ENCODE results near the gene DUSP9.
"Not testable (repeated sequence)": the region's sequence is repeated elsewhere in the genome, so short reads cannot be mapped to it uniquely, and the experiment has no call there.

Gene DUSP9

DNA sequence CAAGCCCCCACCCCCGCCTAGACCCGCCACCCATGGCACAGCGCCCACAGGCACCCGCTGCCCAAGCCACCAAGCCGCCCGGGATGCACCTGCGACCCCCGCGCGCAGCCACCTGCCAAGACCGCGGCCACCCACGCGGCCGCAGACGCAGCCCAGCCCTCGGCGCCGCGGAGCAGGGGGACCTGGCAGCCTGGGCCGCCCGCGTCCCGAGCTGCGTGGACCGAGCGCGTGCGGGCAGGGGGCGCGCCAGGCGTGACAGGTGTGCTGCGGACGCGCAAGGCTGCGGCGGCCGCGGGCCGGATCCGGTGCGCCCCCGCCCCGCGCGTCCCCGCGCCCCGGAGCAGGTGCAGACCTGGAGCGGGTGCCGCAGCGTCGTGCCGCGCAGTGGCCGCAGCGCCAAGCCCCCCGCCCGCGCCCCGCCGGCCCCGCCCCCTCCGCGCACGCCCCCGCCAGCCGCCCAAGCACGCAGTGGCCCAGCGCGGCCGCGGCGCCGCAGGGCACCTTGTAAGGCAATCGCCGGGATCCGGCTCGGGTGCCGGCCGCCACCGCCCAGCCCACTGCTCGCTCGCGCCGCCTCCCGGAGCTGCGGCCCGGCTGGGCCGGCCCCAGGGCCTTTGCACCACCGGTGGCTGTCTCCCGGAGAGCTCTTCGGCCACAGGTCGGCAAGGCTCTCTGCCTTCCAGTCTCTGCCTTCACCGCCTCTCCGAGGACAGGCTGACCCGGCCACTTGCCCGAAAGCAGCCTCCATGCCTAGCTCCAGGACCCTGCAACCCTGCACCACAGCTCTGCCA is 26.6 kb downstream of the DUSP9 start, which contains the start of gene PNCK:
Gene PNCK (minus strand): TSS at position 386 of the 791 bp plus-strand sequence. CDS start 737 bp downstream, outside the sequence.
- DNase-seq (ENCODE audit: low read depth): no peak

- DNase-seq (ENCODE audit: low read depth): no peak
These were observed 27.3 kb downstream of the DUSP9 start for GRCh38 chrX:153674219-153674851.

DNA sequence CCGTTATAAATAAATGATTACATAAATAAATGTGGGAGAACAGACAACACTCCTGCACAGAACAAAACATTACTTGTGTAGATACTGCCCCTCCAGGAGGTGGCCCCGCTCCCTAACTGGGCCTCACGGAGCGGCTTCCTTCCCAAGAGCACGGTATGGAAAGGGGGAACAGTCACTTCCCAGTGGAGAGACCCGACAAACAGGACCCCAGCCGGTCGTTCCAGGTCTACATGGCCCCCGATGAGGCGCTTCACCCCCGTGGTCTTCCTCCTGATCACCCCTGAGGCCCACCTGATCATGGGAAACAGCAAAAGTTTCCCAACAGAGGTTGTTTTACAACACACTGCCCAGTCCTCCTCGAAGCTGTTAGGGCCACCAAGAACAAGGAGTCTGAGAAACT is 34.2 kb downstream of the DUSP9 start:
- DNase-seq (ENCODE audit: low read depth): no peak

- not testable (repeated sequence) for DNase-seq (ENCODE audit: low read depth)
These were observed 36.5 kb downstream of the DUSP9 start for GRCh38 chrX:153683486-153683885.

DNA sequence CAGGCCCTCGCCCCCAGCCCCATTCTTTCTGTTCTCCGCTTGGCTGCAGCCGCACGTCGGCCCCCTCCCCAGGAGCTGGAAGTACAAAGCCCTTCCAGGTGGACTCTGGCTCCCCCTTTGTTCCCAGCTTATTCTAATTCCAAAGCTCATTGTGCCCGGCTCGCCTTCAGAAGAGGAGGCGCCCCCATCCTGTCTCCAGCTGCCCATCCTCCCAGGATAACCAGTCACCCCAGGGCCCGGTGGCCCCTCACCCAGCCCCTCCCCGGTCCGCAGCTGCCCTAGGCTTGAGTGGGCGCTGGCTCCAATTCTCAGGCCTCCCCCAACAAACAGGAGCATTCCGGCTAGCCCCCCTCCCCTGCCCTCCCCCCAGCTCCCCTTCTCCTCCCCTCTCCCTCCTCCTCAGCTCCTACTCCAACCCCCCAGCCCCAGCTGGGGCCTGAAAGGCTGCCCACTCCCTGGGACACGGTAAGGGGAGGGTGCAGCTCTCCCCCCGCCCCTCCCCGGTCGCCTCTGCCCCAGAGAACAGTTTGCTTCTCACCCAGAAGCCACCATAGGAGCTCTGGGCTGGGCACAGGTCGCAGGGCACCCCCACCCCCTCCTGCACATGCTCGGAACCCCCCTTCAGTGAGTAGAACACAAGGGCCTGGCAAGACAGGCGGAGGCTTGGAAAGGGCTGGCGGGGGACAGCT is 37.6 kb downstream of the DUSP9 start:
- DNase-seq (ENCODE audit: low read depth): no peak

DNA sequence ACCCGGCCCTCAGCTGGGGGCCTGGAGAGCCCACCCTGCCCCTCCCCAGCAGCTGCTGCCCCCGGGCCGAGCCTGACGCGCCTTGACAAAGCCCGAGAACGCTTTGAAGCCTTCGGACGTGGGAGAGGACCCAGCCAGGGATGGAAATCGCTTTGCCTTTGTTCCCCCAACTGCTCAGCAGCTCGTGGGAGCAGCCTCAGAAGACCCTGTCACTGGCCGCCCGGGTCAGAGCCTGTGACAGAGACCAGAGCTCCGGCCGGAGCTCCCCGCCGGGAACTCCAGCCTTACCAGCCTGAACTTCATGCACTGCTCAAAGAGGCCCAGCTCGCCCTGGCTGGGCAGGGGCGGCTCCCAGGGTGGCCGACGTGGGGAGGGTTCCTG is 38.1 kb downstream of the DUSP9 start:
- no peak for DNase-seq (ENCODE audit: low read depth)

DNA sequence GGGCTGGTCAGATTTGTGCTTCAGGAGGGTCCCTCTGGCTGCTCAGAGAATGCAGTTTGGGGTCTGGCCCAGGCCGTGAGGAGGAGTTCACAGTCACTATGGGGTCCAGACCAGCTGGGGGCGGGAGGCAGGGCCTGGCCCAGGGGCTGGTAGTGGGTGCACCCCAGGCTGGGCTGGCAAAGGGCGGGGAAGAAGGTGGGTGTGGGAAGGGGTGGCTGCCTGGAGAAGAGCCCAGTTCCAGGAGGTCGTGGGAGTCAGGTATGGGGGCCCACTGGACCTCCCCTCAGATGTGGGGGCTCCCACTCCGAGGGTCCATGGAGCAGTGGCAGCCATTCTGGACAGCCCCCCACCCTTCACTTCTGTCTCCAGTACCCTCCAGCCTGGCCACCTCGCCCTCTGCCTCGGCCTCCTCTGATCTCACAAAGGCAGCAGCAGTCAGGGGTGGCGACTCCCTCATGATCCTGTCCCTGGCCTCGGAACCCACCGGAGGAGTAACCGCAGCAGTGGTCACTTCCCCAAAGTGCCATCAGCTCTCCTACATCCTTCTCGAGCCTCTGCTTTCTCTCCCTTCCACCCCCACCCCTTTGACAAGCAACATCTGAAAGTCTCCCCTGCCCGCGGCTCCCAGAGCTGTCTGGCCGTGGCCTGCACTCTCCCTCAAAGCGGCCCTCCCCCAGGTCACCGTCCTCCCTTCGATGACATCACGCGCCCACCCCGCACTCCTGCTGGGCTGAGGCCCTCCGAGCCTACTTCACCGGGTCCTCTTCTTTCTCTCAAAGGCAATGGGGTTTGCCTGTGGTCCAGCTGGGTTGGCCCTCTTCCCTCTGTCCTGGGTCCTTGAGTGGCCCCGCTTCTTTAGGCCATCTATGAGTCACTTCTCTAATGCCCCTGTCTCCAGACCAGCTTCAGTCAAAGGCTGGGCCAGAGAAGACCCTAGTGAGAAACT is 39.0 kb downstream of the DUSP9 start:
- DNase-seq (ENCODE audit: low read depth): no peak

- no peak for DNase-seq (ENCODE audit: low read depth)
These were observed 39.7 kb downstream of the DUSP9 start for GRCh38 chrX:153686711-153687110.

GRCh38 chrX:153687121-153688039 is 40.4 kb downstream of the DUSP9 start, which contains the start of gene SLC6A8:
Gene SLC6A8 (plus strand): TSS chrX:153687926. CDS start chrX:153688575, 649 bp downstream.
- peak; percentile 70 for DNase-seq (ENCODE audit: low read depth)

GRCh38 chrX:153688071-153688470 is 41.1 kb downstream of the DUSP9 start:
- no peak for DNase-seq (ENCODE audit: low read depth)

DNA sequence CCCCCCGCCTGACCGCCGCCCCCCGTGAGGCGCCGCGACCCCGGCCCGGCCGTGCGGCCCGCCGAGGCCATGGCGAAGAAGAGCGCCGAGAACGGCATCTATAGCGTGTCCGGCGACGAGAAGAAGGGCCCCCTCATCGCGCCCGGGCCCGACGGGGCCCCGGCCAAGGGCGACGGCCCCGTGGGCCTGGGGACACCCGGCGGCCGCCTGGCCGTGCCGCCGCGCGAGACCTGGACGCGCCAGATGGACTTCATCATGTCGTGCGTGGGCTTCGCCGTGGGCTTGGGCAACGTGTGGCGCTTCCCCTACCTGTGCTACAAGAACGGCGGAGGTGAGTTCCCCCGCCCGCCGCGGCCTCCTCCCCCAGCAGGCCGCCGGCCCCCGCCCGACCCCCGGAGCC is 41.5 kb downstream of the DUSP9 start:
- DNase-seq (ENCODE audit: low read depth): no peak

DNA sequence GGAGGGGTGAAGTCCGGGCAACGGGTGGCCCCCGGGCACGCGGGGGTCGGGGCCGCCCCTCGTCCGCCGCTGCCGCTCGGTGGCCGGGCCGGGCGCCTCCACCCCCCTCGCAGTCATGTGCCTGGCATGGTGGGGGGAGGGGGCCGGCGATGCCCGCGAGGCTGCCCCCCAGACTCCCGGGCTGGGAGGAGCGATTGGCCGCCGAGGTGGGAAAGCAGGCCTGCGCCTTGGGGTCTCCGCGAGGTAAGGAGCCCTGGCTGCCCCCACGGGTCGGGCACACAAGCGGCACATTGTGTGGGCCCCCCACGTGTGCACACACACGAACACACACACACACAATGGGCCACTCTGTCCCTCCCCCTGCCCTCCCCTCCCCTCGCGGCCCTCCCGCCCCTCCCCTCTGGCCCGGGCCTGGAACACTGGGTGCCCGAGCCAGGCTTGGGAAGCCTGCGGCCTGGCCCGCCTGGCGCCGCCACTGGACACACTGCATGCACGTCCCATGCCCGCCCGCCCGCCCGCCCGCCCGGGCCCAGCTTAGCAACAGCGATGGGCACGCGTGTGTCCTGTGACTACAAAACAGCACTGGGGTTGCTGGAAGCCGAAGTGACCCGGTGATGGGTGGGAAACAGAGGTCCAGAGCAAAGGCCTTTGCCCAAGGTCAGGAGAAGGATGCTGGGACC is 42.0 kb downstream of the DUSP9 start:
- peak; percentile 56 for DNase-seq (ENCODE audit: low read depth)

- DNase-seq (ENCODE audit: low read depth): no peak
These were observed 42.9 kb downstream of the DUSP9 start for GRCh38 chrX:153689654-153690465.

- DNase-seq (ENCODE audit: low read depth): no peak
These were observed 43.5 kb downstream of the DUSP9 start for GRCh38 chrX:153690466-153690865.

DNA sequence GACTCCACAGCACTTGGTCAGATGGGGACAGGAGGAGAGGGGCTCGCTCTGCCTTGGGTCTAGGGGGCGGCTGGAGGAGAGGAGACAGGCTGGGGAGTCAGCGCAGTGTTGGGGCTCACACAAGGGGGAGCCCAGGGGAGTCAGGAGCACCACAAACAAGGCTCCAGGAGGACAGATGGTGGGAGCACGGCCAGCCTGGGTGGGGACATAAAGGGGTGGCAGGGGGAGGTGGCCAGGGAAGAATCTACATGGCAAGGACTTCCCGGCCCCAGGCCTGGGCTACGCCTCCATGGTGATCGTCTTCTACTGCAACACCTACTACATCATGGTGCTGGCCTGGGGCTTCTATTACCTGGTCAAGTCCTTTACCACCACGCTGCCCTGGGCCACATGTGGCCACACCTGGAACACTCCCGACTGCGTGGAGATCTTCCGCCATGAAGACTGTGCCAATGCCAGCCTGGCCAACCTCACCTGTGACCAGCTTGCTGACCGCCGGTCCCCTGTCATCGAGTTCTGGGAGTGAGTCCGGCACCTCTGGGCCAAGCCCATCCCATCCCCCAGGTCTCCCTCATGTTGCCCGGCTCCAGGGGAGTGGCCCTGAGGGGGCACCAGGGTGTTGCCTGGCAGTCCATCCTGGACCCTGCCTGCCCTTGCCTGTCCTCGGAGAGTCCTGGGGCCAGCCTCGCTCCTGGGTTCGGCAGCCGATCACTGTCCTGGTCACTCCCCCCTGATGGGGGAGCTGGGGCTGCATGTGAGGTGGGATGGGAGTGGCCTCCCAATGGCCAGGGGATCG is 44.2 kb downstream of the DUSP9 start:
- DNase-seq (ENCODE audit: low read depth): not testable (repeated sequence)

DNA sequence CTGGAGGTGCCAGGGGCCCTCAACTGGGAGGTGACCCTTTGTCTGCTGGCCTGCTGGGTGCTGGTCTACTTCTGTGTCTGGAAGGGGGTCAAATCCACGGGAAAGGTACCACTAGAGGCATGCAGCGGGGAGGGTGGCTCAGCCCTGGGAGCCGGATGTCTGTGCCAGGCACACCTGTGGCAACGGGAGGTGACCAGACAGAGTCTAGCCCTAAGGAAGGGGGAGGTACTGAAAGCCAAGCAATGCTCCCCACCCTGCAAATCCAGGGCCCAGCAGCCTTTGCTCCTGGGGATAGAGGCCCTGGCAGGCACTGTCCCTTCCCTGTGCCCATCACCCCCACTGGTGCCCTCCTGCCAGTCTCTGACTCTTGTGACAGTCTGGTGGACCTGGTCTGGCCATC is 45.0 kb downstream of the DUSP9 start:
- no peak for DNase-seq (ENCODE audit: low read depth)

- no peak for DNase-seq (ENCODE audit: low read depth)
These were observed 45.7 kb downstream of the DUSP9 start for GRCh38 chrX:153692611-153693156.

Data from fibroblast of gingiva (primary cell).